ENCODE measurements around the gene ADAT2. TPM values are rescaled to one million over a fixed set of nuclear protein-coding genes. Genes with fewer than 3 reads are reported as not detected.

The ADAT2 gene
- total and polyA plus RNA-seq, 10 of the 15 experiments (the other 5 are each of a cell fraction or from before 2014, with no cell fraction given), result 7.8 to 38.6 (median 17.3) TPM

- TF ChIP-seq POU2F2 (IDR thresholded peaks at IDR 0.05; ENCODE audit: borderline replicate concordance, low read depth, low read length), result peak; percentile 89; the same call in 2 of the 3 replicates
- peak; percentile 11; the same call in 1 of the 2 replicates for TF ChIP-seq MTA2 (IDR thresholded peaks at IDR 0.05; ENCODE audit: low read depth)
- TF ChIP-seq SIN3A (IDR thresholded peaks at IDR 0.05; ENCODE audit: low read depth, low read length), result peak; percentile 74; the same call in 1 of the 2 replicates
- TF ChIP-seq IKZF2 (IDR thresholded peaks at IDR 0.05), result peak; percentile 14 to 35; a peak in 1 of 4 replicates
- TF ChIP-seq POLR2AphosphoS5 (IDR thresholded peaks at IDR 0.05; ENCODE audit: low read length), result peak; percentile 86
- no peak for TF ChIP-seq CHD4 (IDR thresholded peaks at IDR 0.05)
- TF ChIP-seq POLR2AphosphoS2 (IDR thresholded peaks at IDR 0.05; ENCODE audit: low read depth, low read length), result peak; percentile 70; the same call in 1 of the 2 replicates
- TF ChIP-seq, protein P1, sequence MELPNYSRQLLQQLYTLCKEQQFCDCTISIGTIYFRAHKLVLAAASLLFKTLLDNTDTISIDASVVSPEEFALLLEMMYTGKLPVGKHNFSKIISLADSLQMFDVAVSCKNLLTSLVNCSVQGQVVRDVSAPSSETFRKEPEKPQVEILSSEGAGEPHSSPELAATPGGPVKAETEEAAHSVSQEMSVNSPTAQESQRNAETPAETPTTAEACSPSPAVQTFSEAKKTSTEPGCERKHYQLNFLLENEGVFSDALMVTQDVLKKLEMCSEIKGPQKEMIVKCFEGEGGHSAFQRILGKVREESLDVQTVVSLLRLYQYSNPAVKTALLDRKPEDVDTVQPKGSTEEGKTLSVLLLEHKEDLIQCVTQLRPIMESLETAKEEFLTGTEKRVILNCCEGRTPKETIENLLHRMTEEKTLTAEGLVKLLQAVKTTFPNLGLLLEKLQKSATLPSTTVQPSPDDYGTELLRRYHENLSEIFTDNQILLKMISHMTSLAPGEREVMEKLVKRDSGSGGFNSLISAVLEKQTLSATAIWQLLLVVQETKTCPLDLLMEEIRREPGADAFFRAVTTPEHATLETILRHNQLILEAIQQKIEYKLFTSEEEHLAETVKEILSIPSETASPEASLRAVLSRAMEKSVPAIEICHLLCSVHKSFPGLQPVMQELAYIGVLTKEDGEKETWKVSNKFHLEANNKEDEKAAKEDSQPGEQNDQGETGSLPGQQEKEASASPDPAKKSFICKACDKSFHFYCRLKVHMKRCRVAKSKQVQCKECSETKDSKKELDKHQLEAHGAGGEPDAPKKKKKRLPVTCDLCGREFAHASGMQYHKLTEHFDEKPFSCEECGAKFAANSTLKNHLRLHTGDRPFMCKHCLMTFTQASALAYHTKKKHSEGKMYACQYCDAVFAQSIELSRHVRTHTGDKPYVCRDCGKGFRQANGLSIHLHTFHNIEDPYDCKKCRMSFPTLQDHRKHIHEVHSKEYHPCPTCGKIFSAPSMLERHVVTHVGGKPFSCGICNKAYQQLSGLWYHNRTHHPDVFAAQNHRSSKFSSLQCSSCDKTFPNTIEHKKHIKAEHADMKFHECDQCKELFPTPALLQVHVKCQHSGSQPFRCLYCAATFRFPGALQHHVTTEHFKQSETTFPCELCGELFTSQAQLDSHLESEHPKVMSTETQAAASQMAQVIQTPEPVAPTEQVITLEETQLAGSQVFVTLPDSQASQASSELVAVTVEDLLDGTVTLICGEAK (IDR thresholded peaks at IDR 0.05; ENCODE audit: borderline replicate concordance), result peak; percentile 97
- TF ChIP-seq MTA3 (IDR thresholded peaks at IDR 0.05; ENCODE audit: borderline replicate concordance, low read length), result no peak
- no peak for TF ChIP-seq NFYA (IDR thresholded peaks at IDR 0.05; ENCODE audit: borderline replicate concordance, low read depth, low read length)
- TF ChIP-seq FOS (IDR thresholded peaks at IDR 0.05; ENCODE audit: borderline replicate concordance, extremely low read depth, insufficient read length), result no peak
- 0 out of 2 replicates have a peak, but pooled peaks have one; percentile 54 for TF ChIP-seq REST (IDR thresholded peaks at IDR 0.05; ENCODE audit: low read depth, low read length)
- TF ChIP-seq MEF2B (IDR thresholded peaks at IDR 0.05; ENCODE audit: partially characterized antibody, poor library complexity, severe bottlenecking), result no peak
- peak; percentile 79 for TF ChIP-seq TCF3 (IDR thresholded peaks at IDR 0.05; ENCODE audit: borderline replicate concordance, insufficient read depth, low read depth, low read length)
- no peak for TF ChIP-seq JUND (IDR thresholded peaks at IDR 0.05; ENCODE audit: low read depth, low read length)
- TF ChIP-seq NR2C1 (IDR thresholded peaks at IDR 0.05), result peak; percentile 61
- peak; percentile 88 for TF ChIP-seq CREM (IDR thresholded peaks at IDR 0.05; ENCODE audit: low read depth)
- no peak for TF ChIP-seq ZNF217 (IDR thresholded peaks at IDR 0.05)
- TF ChIP-seq SRF (IDR thresholded peaks at IDR 0.05; ENCODE audit: low read depth in 2 of 2, low read length in 2 of 2), result peak; percentile 10 to 91; a peak in 2 of 4 replicates
- TF ChIP-seq NKRF (conservative IDR thresholded peaks at IDR 0.05), result peak; percentile 60
Observed at GRCh38 chr6:143450453-143451371, at the start of gene ADAT2, which contains the start of gene PEX3 (continued).

Data from GM12878 (cell line).